VCaP (cell line): ENCODE results near the gene KHNYN.

ENCODE experiments used
- H3K27ac ChIP-seq: fragments of 450-650 bp; 2 replicates; pipeline ENCODE4 v1.5.1; 2017
- TF ChIP-seq, protein P1 (sequence below): fragments of 450-650 bp; conservative IDR thresholded peaks from 2 replicates; pipeline ENCODE4 v1.5.1; 2017; ENCODE audit warnings: mild to moderate bottlenecking, moderate library complexity

KHNYN gene

DNA sequence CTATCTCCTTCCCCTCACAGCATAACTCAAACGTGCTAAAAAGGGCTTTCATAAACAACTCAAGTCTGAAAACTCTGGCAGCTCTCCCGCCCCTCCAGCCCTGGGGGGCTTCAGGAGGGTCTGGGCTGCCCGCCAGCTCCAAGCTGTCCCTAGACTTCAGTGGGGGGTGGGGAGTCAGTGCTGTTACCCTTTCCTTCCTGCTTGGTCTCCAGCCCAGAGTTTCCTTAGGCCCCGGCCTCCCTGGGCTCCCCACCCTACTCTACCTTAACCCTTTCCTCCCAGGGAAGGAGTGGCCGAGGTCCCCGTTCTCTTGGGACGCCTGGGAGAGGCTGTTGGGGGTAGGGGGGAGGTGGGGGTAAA lies 31.5 kb upstream of the KHNYN start:
- H3K27ac ChIP-seq: no peak overlapping the region
- TF ChIP-seq, protein P1, sequence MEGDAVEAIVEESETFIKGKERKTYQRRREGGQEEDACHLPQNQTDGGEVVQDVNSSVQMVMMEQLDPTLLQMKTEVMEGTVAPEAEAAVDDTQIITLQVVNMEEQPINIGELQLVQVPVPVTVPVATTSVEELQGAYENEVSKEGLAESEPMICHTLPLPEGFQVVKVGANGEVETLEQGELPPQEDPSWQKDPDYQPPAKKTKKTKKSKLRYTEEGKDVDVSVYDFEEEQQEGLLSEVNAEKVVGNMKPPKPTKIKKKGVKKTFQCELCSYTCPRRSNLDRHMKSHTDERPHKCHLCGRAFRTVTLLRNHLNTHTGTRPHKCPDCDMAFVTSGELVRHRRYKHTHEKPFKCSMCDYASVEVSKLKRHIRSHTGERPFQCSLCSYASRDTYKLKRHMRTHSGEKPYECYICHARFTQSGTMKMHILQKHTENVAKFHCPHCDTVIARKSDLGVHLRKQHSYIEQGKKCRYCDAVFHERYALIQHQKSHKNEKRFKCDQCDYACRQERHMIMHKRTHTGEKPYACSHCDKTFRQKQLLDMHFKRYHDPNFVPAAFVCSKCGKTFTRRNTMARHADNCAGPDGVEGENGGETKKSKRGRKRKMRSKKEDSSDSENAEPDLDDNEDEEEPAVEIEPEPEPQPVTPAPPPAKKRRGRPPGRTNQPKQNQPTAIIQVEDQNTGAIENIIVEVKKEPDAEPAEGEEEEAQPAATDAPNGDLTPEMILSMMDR: no peak

DNA sequence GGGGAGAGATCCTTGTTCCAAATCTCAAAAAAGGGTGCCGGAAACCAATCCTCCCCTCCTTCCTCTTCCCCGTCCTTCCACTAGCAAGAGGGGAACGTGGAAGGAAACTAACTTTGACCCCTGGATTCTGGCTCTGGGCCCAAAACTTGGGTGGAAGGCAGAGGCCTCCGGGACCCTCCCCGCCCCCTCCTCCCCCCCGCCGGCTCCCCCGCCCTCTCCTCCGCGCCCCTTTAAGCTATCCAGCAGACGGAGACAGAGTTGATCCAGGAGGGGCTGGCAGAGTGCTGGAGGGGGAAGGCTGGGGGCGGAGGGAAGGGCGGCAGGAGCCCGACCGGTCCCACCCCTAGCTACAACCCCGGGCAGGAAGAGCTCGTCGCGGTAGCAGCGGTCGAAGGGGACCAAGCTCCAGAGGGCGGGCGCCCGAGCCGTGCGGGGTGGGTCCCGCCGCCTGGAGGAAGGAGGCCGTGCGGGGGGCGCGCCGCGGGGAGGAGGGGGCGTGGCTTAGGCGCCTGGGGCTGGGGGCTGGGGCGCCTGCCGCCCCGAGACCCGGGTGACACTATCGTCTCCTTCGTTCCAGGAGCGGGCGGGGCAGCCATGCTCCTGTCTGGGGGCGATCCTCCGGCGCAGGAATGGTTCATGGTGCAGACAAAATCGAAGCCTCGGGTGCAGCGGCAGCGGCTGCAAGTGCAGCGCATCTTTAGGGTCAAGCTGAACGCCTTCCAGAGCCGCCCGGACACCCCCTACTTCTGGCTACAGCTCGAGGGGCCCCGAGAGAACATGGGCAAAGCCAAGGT lies 30.9 kb upstream of the KHNYN start, which contains the start of gene NYNRIN:
Gene NYNRIN (plus strand): TSS at position 351 of the 794 bp plus-strand sequence. CDS start 244 bp downstream, at position 595.
- TF ChIP-seq, protein P1: no peak
- no peak within 1 kb of the TSS; the same call in 1 of the 2 replicates for H3K27ac ChIP-seq

DNA sequence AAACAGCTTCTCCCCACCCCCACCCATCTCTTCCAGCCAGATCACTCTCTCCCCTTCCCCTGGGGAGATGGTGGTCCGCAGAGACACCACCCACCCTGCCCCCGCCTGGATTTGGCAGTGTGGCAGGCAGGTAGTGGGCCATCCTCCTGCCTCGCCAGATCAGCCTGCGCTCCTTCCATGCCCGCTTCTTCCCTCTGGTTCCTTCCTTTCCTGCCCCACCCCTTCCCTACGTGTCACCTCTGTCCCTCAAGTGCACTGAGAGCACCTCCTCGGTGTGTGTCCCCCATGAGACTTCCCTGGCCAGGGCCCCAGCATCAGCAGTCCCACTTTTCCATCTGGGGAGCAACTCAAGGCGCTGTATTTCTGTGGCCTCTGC lies 30.3 kb upstream of the KHNYN start:
- TF ChIP-seq, protein P1: no peak
- H3K27ac ChIP-seq: no peak overlapping the region

DNA sequence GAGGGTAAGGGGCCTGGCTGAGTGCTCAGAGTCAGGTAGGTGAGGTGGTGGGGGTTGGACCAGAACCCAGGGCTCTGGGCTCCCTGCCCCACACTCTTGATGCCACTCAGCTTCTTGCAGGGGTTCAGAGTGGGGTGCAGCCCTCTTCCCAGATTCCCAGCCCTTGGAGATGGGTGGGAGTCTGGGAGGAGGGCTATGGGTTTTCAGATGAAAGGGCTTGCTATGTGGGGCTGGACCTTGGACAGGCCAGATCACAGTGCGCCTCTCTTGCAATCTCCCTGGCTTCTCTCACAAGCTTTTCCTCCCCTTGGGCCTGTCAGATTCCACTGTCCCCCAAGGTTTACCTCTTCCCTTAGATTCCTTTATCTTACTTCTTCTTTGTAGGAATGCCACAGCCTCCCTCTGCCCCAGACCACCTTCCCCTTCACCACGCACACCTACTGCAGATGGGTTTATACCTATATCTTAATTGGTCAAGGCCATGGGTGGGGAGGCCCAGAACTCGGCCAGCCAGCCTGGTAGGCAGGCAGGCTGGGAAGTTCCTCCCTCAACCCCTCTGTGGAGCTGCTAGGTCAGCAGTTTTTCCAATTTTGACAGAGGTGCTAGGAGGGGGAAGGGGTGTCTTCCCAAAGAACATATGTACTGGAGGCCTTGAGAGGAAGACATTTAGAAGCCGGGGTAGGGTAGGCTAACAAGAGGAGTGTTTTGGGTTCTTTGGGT lies 29.6 kb upstream of the KHNYN start:
- H3K27ac ChIP-seq: no peak overlapping the region
- TF ChIP-seq, protein P1: no peak

DNA sequence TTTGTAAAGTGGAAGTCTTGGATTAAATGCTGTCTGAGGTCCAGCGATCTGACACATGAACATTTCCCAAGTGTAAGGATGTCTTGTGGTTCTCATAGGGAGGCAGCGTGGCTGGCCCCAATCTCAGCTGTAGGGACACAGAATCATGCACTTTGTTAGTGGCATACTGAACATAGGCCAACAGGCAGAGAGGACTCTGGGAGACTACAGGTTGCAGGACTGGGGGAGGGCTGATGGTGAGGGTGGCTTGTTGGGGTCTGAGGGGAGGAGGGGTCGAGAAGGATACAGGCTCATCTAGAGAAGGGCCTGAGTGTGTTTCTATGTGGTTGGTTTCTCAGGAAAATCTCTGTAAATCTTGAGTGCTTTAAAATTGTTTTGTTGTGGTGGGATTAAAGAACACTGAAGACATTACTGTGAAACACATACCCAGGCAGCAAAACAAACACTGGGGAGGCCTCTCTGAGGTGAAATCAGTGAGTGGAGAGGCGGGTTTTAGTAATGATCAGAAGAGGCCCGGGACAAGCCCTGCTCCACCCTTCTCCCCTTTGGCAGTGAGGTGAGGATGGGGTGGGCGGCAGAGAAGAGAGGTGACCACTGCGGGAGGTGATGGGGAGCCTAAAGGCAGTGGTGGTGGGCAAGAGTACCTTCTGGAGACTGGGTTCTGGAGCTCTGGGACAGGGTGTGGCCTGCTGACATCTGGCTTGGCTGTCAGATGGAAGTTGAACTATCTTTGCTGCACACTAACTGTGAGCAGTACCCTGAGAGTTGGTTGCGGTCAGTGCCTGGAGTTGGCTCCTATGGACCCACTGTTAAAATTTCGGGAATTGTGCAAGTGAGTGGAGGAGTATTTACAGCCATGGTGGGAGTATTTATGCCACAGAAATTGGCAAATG lies 27.7 kb upstream of the KHNYN start:
- TF ChIP-seq, protein P1: no peak
- H3K27ac ChIP-seq: no peak overlapping the region

DNA sequence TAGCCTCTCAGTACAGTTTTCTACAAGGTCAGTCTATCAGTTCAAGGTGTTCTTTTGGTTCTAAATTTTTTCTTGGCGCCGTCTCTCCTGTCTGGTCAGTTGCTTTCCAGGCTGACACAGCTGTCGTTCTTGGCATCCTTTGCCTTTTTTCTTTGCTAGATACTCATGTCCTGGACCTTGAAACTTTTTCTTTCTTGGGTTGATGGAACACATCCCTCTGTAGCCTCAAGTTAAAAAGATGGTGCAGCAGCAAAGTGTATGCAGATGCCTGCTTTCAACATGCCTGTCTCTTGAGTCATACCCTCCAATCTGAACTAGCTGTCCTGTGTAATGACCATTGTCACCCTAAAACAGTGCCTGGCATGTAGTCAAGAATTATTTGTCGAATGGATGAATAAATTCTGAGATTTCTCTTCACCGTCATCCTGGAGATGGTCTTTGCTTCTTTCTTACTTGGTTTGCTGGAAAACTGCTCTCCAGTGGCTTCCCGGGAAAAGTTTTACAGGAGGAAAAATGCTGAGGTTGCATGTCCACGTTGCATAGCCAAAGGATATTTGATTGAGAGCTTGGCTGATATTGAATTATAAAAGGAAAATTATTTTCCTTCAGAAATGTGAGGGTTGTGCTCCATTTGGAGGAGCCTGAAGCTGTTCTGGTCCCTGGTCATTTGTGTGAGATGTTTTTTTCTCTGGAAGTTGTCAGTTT lies 26.3 kb upstream of the KHNYN start:
- TF ChIP-seq, protein P1: no peak
- no peak overlapping the region for H3K27ac ChIP-seq
